Measurements from ENCODE around the gene TCF4. TPM values are rescaled to one million over a fixed set of nuclear protein-coding genes. Genes with fewer than 3 reads are reported as not detected.

TCF4 gene
- total and polyA plus RNA-seq, 4 donors = 4.3 to 15.3 (median 11.5) TPM

GRCh38 chr18:55605733-55606338, 17.8 kb upstream of the TCF4 start:
- Histone ChIP-seq H3K27ac (ENCODE audit: low read depth in 1 of 2, low read length in 2 of 2) (no peak overlapping the region), H3K36me3 (ENCODE audit: control insufficient read depth in 4 of 4, insufficient read depth in 3 of 4, low read depth in 1 of 4, low read length in 3 of 4) (no peaks in the 10 kb centered on the region), H3K9ac (ENCODE audit: low read depth in 1 of 2, low read length in 2 of 2) (no peak overlapping the region), H3K4me1 (ENCODE audit: control insufficient read depth in 4 of 4, insufficient read depth in 4 of 4, low read length in 3 of 4) (no peaks in the 10 kb centered on the region), H3K4me3 (ENCODE audit: low read depth in 1 of 3, low read length in 3 of 3) (no peak overlapping the region), H3K9me3 (ENCODE audit: control insufficient read depth in 4 of 4, low read length in 3 of 4) (no peaks in the 10 kb centered on the region), H3K27me3 (ENCODE audit: control insufficient read depth in 4 of 4, insufficient read depth in 4 of 4, low read length in 3 of 4) (no peaks in the 10 kb centered on the region)
- TF ChIP-seq SP1 (IDR thresholded peaks at IDR 0.05) (no peak), RAD21 (IDR thresholded peaks at IDR 0.05) (no peak), YY1 (IDR thresholded peaks at IDR 0.05) (no peak), GABPA (IDR thresholded peaks at IDR 0.05 in 1 of 2, conservative IDR thresholded peaks at IDR 0.05 in 1 of 2) (no peak), RXRA (IDR thresholded peaks at IDR 0.05) (no peak), ATF3 (IDR thresholded peaks at IDR 0.05) (no peak), FOXA1 (IDR thresholded peaks at IDR 0.05) (no peak), NR2F2 (IDR thresholded peaks at IDR 0.05) (no peak), JUND (IDR thresholded peaks at IDR 0.05) (no peak), HNF4G (IDR thresholded peaks at IDR 0.05) (no peak), ZBTB33 (IDR thresholded peaks at IDR 0.05) (no peak), CTCF (IDR thresholded peaks at IDR 0.05; ENCODE audit: low read depth, low read length, missing input control) (no peak), FOXA2 (IDR thresholded peaks at IDR 0.05) (no peak), MAX (IDR thresholded peaks at IDR 0.05) (no peak), EGR1 (IDR thresholded peaks at IDR 0.05; ENCODE audit: low read depth in 2 of 2) (no peak), HNF4A (conservative IDR thresholded peaks at IDR 0.05) (no peak), REST (IDR thresholded peaks at IDR 0.05) (no peak)
- no peak for DNase-seq (ENCODE audit: low spot score)
- 71% methylated on average over 7 of the region's 7 CpGs for WGBS
